ENCODE results near the gene YIPF3.

GRCh38 chr6:43494321-43494720, 22.4 kb downstream of the YIPF3 start:
- TF ChIP-seq CTCF (IDR thresholded peaks at IDR 0.05 in 2 of 3, conservative IDR thresholded peaks at IDR 0.05 in 1 of 3; ENCODE audit: insufficient read depth in 2 of 3, low read depth in 1 of 3, low read length in 3 of 3) (no peak), HMG20A (CRISPR knock-in tag; conservative IDR thresholded peaks at IDR 0.05) (no peak)
